ENCODE data around the gene MDM4. TPM values are rescaled to one million over a fixed set of nuclear protein-coding genes. Genes with fewer than 3 reads are reported as not detected.

Gene MDM4
- total and polyA plus RNA-seq, 2 donors (not counting 3 experiments of a cell fraction or from before 2014, with no cell fraction given): 11.7 to 67.0 TPM

DNA sequence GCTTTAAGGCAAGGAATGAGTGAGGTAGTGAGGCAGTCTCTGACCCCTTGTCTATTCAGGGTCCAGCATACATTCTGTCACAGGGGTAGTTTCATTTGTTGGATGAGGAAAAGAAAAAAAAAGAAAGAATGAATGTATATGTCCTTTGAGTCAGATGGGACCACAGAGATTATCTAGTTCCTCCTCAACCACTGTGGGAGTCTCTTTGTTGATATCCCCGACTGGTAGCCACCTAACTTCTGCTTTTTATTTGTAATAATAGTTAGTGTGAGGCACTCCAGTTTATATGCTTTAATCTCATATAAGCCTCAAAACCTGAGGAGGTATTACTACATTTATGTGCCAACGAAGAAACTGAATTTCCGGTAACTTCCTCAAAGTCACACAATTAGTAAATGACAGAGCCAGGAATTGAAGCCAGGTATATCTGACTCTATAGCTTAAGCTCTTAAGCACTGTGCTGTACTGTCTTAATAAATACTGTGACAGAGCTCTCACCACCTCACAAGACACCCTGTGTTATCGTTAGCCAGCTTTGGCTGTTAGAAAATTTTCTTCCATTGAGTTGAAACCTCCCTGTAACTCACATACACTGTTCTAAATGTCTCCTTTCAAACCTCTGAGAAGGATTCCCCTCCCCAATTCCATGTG, 82.2 kb downstream of the MDM4 start:
- BruUV-seq (replicated peaks): no TSS peak
- Histone ChIP-seq H2AFZ (ENCODE audit: low read depth, low read length) (no peak overlapping the region), H3K4me3 (replicated peaks in 1 of 3; ENCODE audit: insufficient read depth in 1 of 3, low read depth in 1 of 3, low read length in 3 of 3) (no peak overlapping the region), H3K27me3 (ENCODE audit: control insufficient read depth in 2 of 2, insufficient read depth in 2 of 2, low read length in 2 of 2) (peaks cover 16 to 27% of the 10 kb centered on the region in 2 experiments), H3K79me2 (ENCODE audit: control insufficient read depth, insufficient read depth, low read length) (no peaks in the 10 kb centered on the region), H3K9ac (replicated peaks; ENCODE audit: extremely low read depth, insufficient read depth, low read length) (no peak overlapping the region), H3K4me2 (ENCODE audit: insufficient read depth, low read length) (no peak overlapping the region), H3K9me3 (replicated peaks; ENCODE audit: control insufficient read depth, insufficient read depth, low read length) (no peaks in the 10 kb centered on the region), H3K27ac (ENCODE audit: insufficient read depth, low read depth, low read length) (no peak overlapping the region), H3K36me3 (ENCODE audit: control insufficient read depth in 2 of 2, extremely low read depth in 1 of 2, insufficient read depth in 2 of 2, low read length in 2 of 2) (no peaks in the 10 kb centered on the region), H3K9me1 (replicated peaks; ENCODE audit: control insufficient read depth, extremely low read depth, insufficient read depth, low read length) (no peaks in the 10 kb centered on the region), H4K20me1 (replicated peaks; ENCODE audit: control insufficient read depth, extremely low read depth, insufficient read depth, low read length) (no peaks in the 10 kb centered on the region), H3K4me1 (ENCODE audit: control insufficient read depth, extremely low read depth, insufficient read depth, low read length) (no peaks in the 10 kb centered on the region)
- no peak for DNase-seq (ENCODE audit: low read depth, low spot score)
- dilution Hi-C loops (cut with MboI; ENCODE audit: extremely low pct_ligation_motif_present, low sequenced_read_pairs) (no loop called here), intact Hi-C loops (cut with micrococcal nuclease) (no loop called here)
- CTCF ChIA-PET: no interaction called here
- POLR2A ChIA-PET: no interaction called here
- no peak for FAIRE-seq
- no peak for TF ChIP-seq JUN (IDR thresholded peaks at IDR 0.05; ENCODE audit: borderline replicate concordance, insufficient read depth, insufficient read length, low read depth)
- no peak for TF ChIP-seq EZH2 (IDR thresholded peaks at IDR 0.05; ENCODE audit: borderline replicate concordance, low read depth, low read length, severe bottlenecking)
- TF ChIP-seq, protein P1, sequence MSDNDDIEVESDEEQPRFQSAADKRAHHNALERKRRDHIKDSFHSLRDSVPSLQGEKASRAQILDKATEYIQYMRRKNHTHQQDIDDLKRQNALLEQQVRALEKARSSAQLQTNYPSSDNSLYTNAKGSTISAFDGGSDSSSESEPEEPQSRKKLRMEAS (IDR thresholded peaks at IDR 0.05; ENCODE audit: insufficient read depth, insufficient read length): no peak
- TF ChIP-seq MYC (IDR thresholded peaks at IDR 0.05; ENCODE audit: low read depth, low read length): no peak
- TF ChIP-seq FOS (IDR thresholded peaks at IDR 0.05; ENCODE audit: borderline replicate concordance, insufficient read depth, low read length): no peak
- TF ChIP-seq GATA2 (IDR thresholded peaks at IDR 0.05; ENCODE audit: insufficient read depth, insufficient read length, low read depth, low read length): no peak
- TF ChIP-seq, protein P2, sequence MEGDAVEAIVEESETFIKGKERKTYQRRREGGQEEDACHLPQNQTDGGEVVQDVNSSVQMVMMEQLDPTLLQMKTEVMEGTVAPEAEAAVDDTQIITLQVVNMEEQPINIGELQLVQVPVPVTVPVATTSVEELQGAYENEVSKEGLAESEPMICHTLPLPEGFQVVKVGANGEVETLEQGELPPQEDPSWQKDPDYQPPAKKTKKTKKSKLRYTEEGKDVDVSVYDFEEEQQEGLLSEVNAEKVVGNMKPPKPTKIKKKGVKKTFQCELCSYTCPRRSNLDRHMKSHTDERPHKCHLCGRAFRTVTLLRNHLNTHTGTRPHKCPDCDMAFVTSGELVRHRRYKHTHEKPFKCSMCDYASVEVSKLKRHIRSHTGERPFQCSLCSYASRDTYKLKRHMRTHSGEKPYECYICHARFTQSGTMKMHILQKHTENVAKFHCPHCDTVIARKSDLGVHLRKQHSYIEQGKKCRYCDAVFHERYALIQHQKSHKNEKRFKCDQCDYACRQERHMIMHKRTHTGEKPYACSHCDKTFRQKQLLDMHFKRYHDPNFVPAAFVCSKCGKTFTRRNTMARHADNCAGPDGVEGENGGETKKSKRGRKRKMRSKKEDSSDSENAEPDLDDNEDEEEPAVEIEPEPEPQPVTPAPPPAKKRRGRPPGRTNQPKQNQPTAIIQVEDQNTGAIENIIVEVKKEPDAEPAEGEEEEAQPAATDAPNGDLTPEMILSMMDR (IDR thresholded peaks at IDR 0.05; ENCODE audit: extremely low read depth in 1 of 2, insufficient read depth in 1 of 2, low read depth in 1 of 2, low read length in 2 of 2): no peak
- no peak for TF ChIP-seq POLR2A (IDR thresholded peaks at IDR 0.05; ENCODE audit: low read depth, low read length)
- TF ChIP-seq POLR2AphosphoS5 (IDR thresholded peaks at IDR 0.05; ENCODE audit: insufficient read depth, low read depth, low read length): no peak

All from endothelial cell of umbilical vein (primary cell).